Stimulated activated CD4-positive, alpha-beta T cell treated with anti-CD3 and anti-CD28 coated beads, TNF-alpha, amount 100 ng/mL, for 4 hours (primary cell): ENCODE data around the gene PPFIBP2.

ENCODE experiments used
- DNase-seq, 3 experiments: peaks; one replicate each; pipeline ENCODE4 v3.0.0-alpha.2; 2020; ENCODE audit warnings: low read depth in 3 of 3

The PPFIBP2 gene

DNA sequence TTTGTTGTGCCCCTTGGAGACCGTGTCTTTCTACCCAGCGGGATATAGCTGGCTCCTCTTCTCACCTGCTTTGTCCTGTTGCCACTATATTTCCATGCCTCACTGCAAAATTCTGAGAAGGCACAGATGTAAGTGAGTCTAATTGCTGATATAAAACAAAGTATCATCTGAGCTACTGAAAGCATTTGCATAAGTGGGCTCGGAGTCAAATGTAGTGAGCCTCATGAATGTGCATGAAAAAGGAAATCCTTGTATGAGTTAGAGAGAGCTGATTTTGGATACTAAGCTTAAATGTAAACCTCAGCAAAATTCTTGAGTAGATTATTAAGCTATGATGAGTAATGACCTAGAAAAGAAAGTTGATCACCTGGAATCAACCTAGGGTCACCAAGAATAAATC, 178.6 kb downstream of the PPFIBP2 start:
- no peak for DNase-seq

GRCh38 chr11:7694235-7694634, 180.4 kb downstream of the PPFIBP2 start:
- no peak for DNase-seq

DNA sequence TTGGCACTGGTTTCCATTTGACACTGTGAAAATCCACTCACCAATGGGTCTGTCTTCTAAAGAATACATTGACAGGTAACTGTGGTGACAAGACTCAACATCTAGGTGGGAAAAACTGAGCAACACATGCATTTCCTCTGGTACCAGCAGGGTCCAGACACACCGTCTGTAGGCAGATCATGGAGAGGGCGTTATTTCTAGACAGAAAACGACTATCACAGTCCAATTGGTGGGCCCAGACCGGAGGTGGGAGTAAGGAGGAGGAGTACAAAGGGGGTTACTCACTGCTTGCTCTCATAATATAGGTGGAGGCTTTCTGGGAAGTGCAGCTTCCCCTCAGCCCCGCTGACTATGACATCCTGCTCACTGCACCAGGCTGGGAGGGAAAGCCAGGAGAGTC, 182.6 kb downstream of the PPFIBP2 start:
- DNase-seq, result no peak
